ENCODE data around the gene CNTNAP3B. TPM values are rescaled to one million over a fixed set of nuclear protein-coding genes. Genes with fewer than 3 reads are reported as not detected.
"Not testable (repeated sequence)": the region's sequence is repeated elsewhere in the genome, so short reads cannot be mapped to it uniquely, and the experiment has no call there.

CNTNAP3B gene
- total RNA-seq, 1 experiment from 2014 or later, result 4.7 TPM

- H3K9me3 Mint-ChIP-seq; H2BK5ac ChIP-seq (ENCODE audit: insufficient read length, low read length); H4K8ac ChIP-seq (replicated peaks; ENCODE audit: insufficient read length, low read depth, low read length); H2BK120ac ChIP-seq (ENCODE audit: low read depth, low read length, poor library complexity, severe bottlenecking); H3K56ac ChIP-seq (ENCODE audit: insufficient read length, low read depth, low read length); H3K4me2 ChIP-seq (ENCODE audit: insufficient read depth, insufficient read length, low read length); H3K36me3 Mint-ChIP-seq (ENCODE audit: insufficient read depth in 1 of 3, low read depth in 3 of 3); H2AFZ ChIP-seq (ENCODE audit: low read length); H3K27ac ChIP-seq (ENCODE audit: insufficient read length, low read depth, low read length); H3K79me2 ChIP-seq (ENCODE audit: insufficient read depth, low read length); H3K23me2 ChIP-seq (ENCODE audit: insufficient read length, low read depth, low read length, poor library complexity, severe bottlenecking); H3K27me3 Mint-ChIP-seq (ENCODE audit: low read depth); H3K18ac ChIP-seq (ENCODE audit: insufficient read length, low read depth, low read length); H3K4me1 ChIP-seq (ENCODE audit: insufficient read depth, low read length); H4K20me1 ChIP-seq (ENCODE audit: control insufficient read depth, insufficient read depth, insufficient read length); H3K9ac ChIP-seq (ENCODE audit: extremely low read depth, insufficient read length, low read length); H3K4ac ChIP-seq (ENCODE audit: low read depth, low read length); H4K5ac ChIP-seq (ENCODE audit: insufficient read length, low read depth, low read length); H3K4me3 Mint-ChIP-seq; H3K14ac ChIP-seq (ENCODE audit: insufficient read depth, low read length); H3T11ph ChIP-seq (ENCODE audit: low read length); H2BK12ac ChIP-seq (ENCODE audit: insufficient read length, low read depth, low read length); H2AK5ac ChIP-seq (ENCODE audit: insufficient read length, low read length); H3K9me3 ChIP-seq (ENCODE audit: control insufficient read depth, low read depth, low read length); H3K27ac Mint-ChIP-seq; H3K23ac ChIP-seq (ENCODE audit: insufficient read length, low read depth, low read length); H3K4me1 Mint-ChIP-seq; H3K79me1 ChIP-seq (ENCODE audit: insufficient read depth, low read depth, low read length, poor library complexity, severe bottlenecking); H2BK15ac ChIP-seq (ENCODE audit: low read depth, low read length); H3K27me3 ChIP-seq (ENCODE audit: insufficient read depth, low read length); H4K91ac ChIP-seq (ENCODE audit: insufficient read length, low read depth, low read length); H2BK20ac ChIP-seq (ENCODE audit: low read depth, low read length, poor library complexity, severe bottlenecking): not testable (repeated sequence)
- no CpG with 5 or more reads among the region's 2 CpGs for WGBS (ENCODE audit: extremely low coverage, insufficient read length, low lambda C conversion rate)
- peak; percentile 4 for DNase-seq
Measured at GRCh38 chr9:42080376-42080775, 48.9 kb downstream of the CNTNAP3B start.

GRCh38 chr9:42074868-42075267 is 54.4 kb downstream of the CNTNAP3B start:
- not testable (repeated sequence) for H3K18ac ChIP-seq (ENCODE audit: insufficient read length, low read depth, low read length); H3K4me1 ChIP-seq (ENCODE audit: insufficient read depth, low read length); H4K8ac ChIP-seq (replicated peaks; ENCODE audit: insufficient read length, low read depth, low read length); H3K4me3 Mint-ChIP-seq; H4K5ac ChIP-seq (ENCODE audit: insufficient read length, low read depth, low read length); H2BK12ac ChIP-seq (ENCODE audit: insufficient read length, low read depth, low read length); H2BK5ac ChIP-seq (ENCODE audit: insufficient read length, low read length); H4K20me1 ChIP-seq (ENCODE audit: control insufficient read depth, insufficient read depth, insufficient read length); H3K79me2 ChIP-seq (ENCODE audit: insufficient read depth, low read length); H3K79me1 ChIP-seq (ENCODE audit: insufficient read depth, low read depth, low read length, poor library complexity, severe bottlenecking); H3K56ac ChIP-seq (ENCODE audit: insufficient read length, low read depth, low read length); H2BK20ac ChIP-seq (ENCODE audit: low read depth, low read length, poor library complexity, severe bottlenecking); DNase-seq; H3K9ac ChIP-seq (ENCODE audit: extremely low read depth, insufficient read length, low read length); H3K27ac Mint-ChIP-seq; H3K9me3 ChIP-seq (ENCODE audit: control insufficient read depth, low read depth, low read length); H4K91ac ChIP-seq (ENCODE audit: insufficient read length, low read depth, low read length); H3K27me3 Mint-ChIP-seq (ENCODE audit: low read depth); H3K4me1 Mint-ChIP-seq; H3K4me2 ChIP-seq (ENCODE audit: insufficient read depth, insufficient read length, low read length); H3T11ph ChIP-seq (ENCODE audit: low read length); H3K14ac ChIP-seq (ENCODE audit: insufficient read depth, low read length); H3K23ac ChIP-seq (ENCODE audit: insufficient read length, low read depth, low read length); H2BK15ac ChIP-seq (ENCODE audit: low read depth, low read length); H2AK5ac ChIP-seq (ENCODE audit: insufficient read length, low read length); H2AFZ ChIP-seq (ENCODE audit: low read length); H3K27me3 ChIP-seq (ENCODE audit: insufficient read depth, low read length); H3K9me3 Mint-ChIP-seq; H3K4ac ChIP-seq (ENCODE audit: low read depth, low read length); H2BK120ac ChIP-seq (ENCODE audit: low read depth, low read length, poor library complexity, severe bottlenecking); H3K36me3 Mint-ChIP-seq (ENCODE audit: insufficient read depth in 1 of 3, low read depth in 3 of 3); H3K27ac ChIP-seq (ENCODE audit: insufficient read length, low read depth, low read length); H3K23me2 ChIP-seq (ENCODE audit: insufficient read length, low read depth, low read length, poor library complexity, severe bottlenecking)
- WGBS (ENCODE audit: extremely low coverage, insufficient read length, low lambda C conversion rate), result no CpG with 5 or more reads among the region's 5 CpGs
